NOMO-1 treated with DMSO at 0.1 percent for 48 hours (cell line): ENCODE measurements around the gene SWAP70.
"Not testable (repeated sequence)": the region's sequence is repeated elsewhere in the genome, so short reads cannot be mapped to it uniquely, and the experiment has no call there.

ENCODE experiments used
- DNase-seq: peaks from one replicate; lab custom pipeline; 2025; ENCODE audit not compliant: unreplicated experiment; lab: John Stamatoyannopoulos, UW

Gene SWAP70

GRCh38 chr11:9719566-9720289, 55.9 kb downstream of the SWAP70 start:
- DNase-seq, result peak; percentile 83

GRCh38 chr11:9720290-9720630, 56.4 kb downstream of the SWAP70 start:
- DNase-seq, result no peak

- no peak for DNase-seq
Observed at GRCh38 chr11:9722023-9722422, 58.1 kb downstream of the SWAP70 start.

DNA sequence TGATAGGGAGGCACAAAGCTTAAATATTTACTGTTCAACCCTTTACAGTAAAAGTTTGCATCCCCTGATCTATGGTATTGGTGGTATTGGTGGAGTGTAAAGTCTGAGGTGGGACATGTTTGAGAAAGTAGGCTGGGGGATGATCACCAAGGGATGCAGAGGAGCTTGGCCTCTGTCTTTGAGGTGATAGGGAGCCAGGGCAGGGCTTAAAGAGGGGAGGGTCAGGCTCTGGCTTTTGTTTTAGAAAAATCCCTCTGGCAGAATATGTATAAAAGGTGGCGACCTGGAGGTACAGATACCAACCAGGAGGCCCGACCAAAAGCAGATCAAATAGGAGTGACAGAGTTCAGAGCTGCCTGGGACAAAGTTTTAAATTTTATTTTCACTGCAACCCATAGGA, 59.0 kb downstream of the SWAP70 start:
- no peak for DNase-seq

DNA sequence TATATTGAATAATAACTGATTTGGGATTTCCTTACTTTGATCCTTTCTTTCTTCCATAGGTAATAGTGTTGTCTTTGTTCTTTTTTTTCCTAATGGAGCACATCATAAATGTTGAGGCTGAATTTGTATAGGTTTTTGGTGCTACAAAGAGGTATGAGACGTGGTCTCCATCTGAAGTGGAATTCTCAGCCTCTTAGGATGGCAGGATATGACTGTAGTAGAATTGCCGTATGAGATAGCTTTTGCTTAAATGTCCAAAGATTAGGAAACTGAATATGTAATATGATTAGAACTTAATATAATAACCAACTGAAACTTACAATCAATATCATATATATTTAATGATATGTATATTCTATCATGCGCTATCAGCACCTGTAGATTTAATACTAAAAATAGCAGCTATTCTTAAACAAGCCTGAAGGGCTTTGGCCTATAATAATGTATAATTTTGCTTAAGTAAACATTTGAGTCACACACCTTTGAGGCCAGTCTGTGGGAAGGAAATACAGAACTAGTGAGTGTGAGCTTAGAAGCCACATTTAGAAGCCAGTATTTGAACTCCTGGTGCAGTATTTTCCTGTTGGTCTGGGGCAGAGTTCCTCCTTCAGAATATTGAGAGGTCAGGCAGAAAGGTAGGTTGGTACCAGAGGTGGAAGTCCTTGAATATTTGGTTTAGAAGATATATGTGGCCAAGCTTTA, 62.6 kb downstream of the SWAP70 start:
- DNase-seq, result no peak

GRCh38 chr11:9728058-9728457, 64.2 kb downstream of the SWAP70 start:
- DNase-seq, result no peak

DNA sequence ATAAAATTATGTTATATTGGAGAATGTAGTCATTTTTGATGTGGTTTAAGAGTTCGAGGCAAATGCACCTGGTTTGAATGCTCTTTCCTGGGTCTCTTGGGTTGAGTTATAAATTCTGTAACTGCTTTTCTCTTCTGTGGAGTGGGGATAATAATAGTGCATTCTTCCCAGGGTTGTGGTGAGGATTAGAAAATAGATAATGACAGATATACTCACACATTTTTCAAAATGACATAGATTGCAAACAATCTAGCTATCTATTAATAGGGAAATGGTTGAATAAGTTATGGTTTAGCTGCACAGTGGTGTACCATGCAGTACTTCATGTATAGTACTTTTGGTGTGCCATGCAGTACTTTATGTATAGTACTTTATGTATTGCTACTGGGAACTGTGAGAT, 67.4 kb downstream of the SWAP70 start:
- no peak for DNase-seq

GRCh38 chr11:9732453-9732852, 68.6 kb downstream of the SWAP70 start:
- no peak for DNase-seq

GRCh38 chr11:9733212-9733611, 69.3 kb downstream of the SWAP70 start:
- DNase-seq, result no peak

GRCh38 chr11:9735236-9735635, 71.4 kb downstream of the SWAP70 start:
- DNase-seq, result no peak

DNA sequence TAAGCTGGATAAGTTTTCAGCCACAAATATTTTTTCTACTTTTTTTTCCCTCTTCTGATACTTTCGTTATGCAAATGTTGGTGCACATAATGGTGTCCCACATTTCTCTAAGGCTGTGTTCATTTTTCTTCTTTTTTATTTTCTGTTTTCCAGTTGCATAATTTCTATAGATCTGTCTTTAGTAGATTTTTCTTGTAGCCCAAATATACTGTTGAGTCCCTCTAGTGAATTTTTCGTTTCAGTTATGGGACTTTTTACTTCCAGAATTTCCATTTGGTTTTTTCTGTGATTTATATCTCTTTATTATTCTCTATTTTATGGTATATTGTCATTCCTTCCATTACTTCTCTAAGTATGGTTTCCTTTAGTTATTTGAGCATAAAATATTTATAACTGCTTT, 72.0 kb downstream of the SWAP70 start:
- DNase-seq, result no peak

DNA sequence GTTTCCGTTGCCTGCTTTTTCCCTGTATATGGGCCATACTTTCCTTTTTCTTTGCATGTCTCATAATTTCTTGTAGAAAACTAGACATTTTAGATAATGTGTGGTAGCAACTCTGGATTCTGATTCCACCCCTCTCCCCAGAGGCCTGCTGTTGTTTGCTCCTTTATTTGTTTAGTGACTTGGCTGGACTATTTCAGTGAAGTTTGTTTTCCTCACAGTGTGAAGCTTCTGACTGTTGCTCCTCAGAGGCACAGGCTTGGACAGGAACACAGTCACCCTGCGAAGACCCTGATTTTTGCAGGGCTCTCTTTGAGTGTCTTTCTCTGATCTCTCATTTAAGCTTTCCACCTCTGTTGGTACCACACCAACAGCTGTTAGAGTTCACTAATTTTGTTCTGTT, 72.5 kb downstream of the SWAP70 start:
- no peak for DNase-seq

DNA sequence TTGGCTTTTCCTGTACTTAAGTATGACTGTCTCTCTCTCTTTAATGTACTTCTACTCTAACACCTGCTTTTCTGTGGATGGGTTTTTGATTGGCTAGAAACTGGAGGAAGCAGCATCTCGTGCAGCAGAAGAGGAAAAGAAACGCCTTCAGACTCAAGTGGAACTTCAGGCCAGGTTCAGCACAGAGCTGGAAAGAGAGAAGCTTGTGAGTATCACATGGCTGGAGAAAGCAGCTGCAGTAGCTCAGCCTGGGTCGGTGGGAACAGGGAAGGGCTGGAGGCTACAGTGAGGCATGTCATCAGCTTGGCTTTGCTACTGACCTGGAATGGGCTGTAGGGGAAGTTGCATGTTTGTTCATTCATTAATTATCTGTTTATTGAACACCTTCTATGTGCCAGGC, 74.2 kb downstream of the SWAP70 start:
- no peak for DNase-seq

DNA sequence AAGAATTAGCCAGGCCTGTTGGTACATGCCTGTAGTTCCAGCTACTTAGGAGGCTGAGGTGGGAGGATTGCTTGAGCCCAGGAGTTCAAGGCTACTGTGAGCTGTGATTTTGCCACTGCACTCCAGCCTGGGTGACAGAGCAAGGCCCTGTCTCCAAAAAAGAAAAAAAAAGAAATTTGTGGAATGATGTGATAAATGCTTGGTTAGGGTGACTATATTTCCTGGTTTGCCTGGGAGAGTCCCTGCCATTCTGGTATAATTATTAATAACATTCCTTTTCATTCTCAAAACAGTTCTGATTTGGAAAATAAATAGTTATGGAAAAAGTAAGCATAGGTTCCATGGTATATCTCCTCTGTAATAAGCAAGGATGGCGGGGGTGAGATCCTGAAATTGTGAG, 74.8 kb downstream of the SWAP70 start:
- DNase-seq, result no peak

- DNase-seq, result peak; percentile 73
Observed at GRCh38 chr11:9739123-9739900, 75.4 kb downstream of the SWAP70 start.

- DNase-seq, result no peak
Observed at GRCh38 chr11:9740202-9740883, 76.5 kb downstream of the SWAP70 start.

GRCh38 chr11:9741260-9741659, 77.4 kb downstream of the SWAP70 start:
- no peak for DNase-seq

GRCh38 chr11:9743512-9743911, 79.6 kb downstream of the SWAP70 start:
- DNase-seq, result not testable (repeated sequence)

DNA sequence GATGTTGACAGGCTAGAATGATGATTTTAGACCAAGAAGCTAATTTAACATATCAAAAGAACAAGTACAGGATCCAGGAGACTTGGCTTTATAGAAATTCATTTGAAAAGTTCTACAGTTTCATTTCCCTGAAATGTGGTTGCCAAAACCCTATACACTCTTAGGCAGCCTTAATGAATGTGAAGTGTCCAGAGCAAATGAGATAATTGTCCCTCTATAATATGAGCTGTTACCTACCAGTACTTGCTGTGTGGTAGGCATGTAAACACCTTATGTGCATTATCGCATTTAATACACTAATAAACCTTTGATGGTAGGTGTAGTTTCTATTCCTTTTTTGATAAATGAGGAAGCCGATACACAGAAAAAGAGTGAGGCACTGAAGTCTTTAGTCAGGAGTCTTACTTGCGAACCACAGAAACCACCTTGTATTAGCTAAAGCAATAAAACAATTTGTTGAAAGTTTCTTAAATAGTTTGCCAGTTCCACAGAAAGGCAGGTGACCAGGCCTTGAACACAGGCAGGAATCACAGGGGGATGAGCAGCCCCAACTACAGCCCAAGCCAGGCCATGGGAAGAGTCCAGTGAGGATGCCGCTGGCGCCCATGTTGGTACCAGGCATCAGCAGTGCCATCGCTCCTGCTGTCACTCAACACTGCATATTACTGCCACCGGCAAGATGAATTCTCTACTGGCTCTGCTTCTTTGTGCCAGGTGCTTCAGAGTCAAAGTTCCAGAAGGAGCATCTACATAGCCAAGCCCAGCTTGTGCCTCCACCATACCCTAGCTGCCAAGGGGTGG, 81.7 kb downstream of the SWAP70 start:
- DNase-seq, result peak; percentile 91

DNA sequence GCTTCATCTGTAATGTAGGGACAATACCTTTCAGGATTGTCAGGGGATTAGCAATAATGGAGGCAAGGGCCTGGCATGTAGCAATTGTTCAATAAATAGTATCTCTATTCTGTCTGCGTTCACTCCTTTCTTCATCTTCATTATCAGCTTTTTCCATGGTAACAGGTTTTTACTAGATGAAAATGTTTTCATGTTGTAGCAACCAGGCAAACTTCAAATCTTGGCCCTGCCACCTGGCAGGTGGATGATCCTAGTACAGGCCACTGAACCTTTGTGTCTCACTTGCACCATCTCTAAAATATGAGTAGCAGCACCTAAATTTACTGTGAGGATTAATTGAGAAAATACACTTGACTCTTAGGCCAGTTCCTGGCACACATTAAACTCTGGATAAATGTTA, 83.4 kb downstream of the SWAP70 start:
- no peak for DNase-seq

- DNase-seq, result no peak
Observed at GRCh38 chr11:9747828-9748227, 84.0 kb downstream of the SWAP70 start.
